NCI-H1105 treated with DMSO at 0.1 percent for 48 hours (cell line): ENCODE data around the gene FAM180A.
"Not testable (repeated sequence)": the region's sequence is repeated elsewhere in the genome, so short reads cannot be mapped to it uniquely, and the experiment has no call there.

Experiments
- DNase-seq: peaks from one replicate; lab custom pipeline; 2025; lab: John Stamatoyannopoulos, UW

FAM180A gene

GRCh38 chr7:135748770-135749169 is at the start of gene FAM180A:
Gene FAM180A, minus strand, starts transcription at chr7:135748813. Its CDS starts 233 bp downstream, at chr7:135748580.
- DNase-seq = no peak

GRCh38 chr7:135798095-135798494 is 49.5 kb upstream of the FAM180A start:
- DNase-seq = peak; percentile 96

GRCh38 chr7:135795846-135796570 is 47.4 kb upstream of the FAM180A start:
- DNase-seq = no peak

GRCh38 chr7:135793841-135794240 is 45.2 kb upstream of the FAM180A start:
- DNase-seq = no peak

- DNase-seq = no peak
Observed at GRCh38 chr7:135792866-135793265, 44.3 kb upstream of the FAM180A start.

- no peak for DNase-seq
Observed at GRCh38 chr7:135792363-135792668, 43.7 kb upstream of the FAM180A start.

- no peak for DNase-seq
Observed at GRCh38 chr7:135791543-135792362, 43.1 kb upstream of the FAM180A start.

- DNase-seq = no peak
Observed at GRCh38 chr7:135790371-135790977, 41.9 kb upstream of the FAM180A start.

- DNase-seq = no peak
Observed at GRCh38 chr7:135789956-135790355, 41.3 kb upstream of the FAM180A start.

- no peak for DNase-seq
Observed at GRCh38 chr7:135789431-135789830, 40.8 kb upstream of the FAM180A start.

- no peak for DNase-seq
Observed at GRCh38 chr7:135786911-135787310, 38.3 kb upstream of the FAM180A start.

- DNase-seq = no peak
Observed at GRCh38 chr7:135785065-135785464, 36.5 kb upstream of the FAM180A start.

- no peak for DNase-seq
Observed at GRCh38 chr7:135784013-135784412, 35.4 kb upstream of the FAM180A start.

GRCh38 chr7:135782801-135783200 is 34.2 kb upstream of the FAM180A start:
- no peak for DNase-seq

GRCh38 chr7:135782377-135782776 is 33.8 kb upstream of the FAM180A start:
- no peak for DNase-seq

GRCh38 chr7:135777626-135778398 is 29.2 kb upstream of the FAM180A start:
- DNase-seq = no peak

GRCh38 chr7:135775915-135776314 is 27.3 kb upstream of the FAM180A start:
- not testable (repeated sequence) for DNase-seq

- no peak for DNase-seq
Observed at GRCh38 chr7:135775230-135775629, 26.6 kb upstream of the FAM180A start.

- peak; percentile 65 for DNase-seq
Observed at GRCh38 chr7:135774284-135774683, 25.7 kb upstream of the FAM180A start.

GRCh38 chr7:135773464-135773863 is 24.9 kb upstream of the FAM180A start:
- peak; percentile 76 for DNase-seq

- DNase-seq = no peak
Observed at GRCh38 chr7:135772639-135773222, 24.1 kb upstream of the FAM180A start.
